Kidney (tissue), 22 donors: ENCODE measurements around the gene SUPT6H. TPM values are rescaled to one million over a fixed set of nuclear protein-coding genes. Genes with fewer than 3 reads are reported as not detected.
A peak's percentile ranks its signal among the peaks of the same experiment; 100 is the strongest.

Experiments
- DNase-seq, 5 donors: peaks; one replicate each; pipeline ENCODE4 v3.0.0-alpha.2; 2013 to 2020
- FAIRE-seq: peaks from 2 replicates; lab custom pipeline; 2012; peaks lifted over from hg19 to GRCh38; lab: Jason Lieb, UNC
- H3K27ac ChIP-seq, 2 donors: one replicate each; pipeline ENCODE4 v1.7.0; 2013; ENCODE audit warnings: low read depth in 2 of 2, low read length in 2 of 2, inconsistent platforms in 1 of 2
- H3K27me3 ChIP-seq: one replicate; pipeline ENCODE4 v1.7.1; 2013; ENCODE audit warnings: low read length, inconsistent platforms; ENCODE audit not compliant: control insufficient read depth, insufficient read depth
- H3K36me3 ChIP-seq, 3 donors: one replicate each; pipeline versions ENCODE4 v1.7.0 to v1.7.1; 2013; ENCODE audit warnings: low read length in 3 of 3, control low read depth in 1 of 3, inconsistent platforms in 1 of 3; ENCODE audit not compliant: insufficient read depth in 3 of 3, control insufficient read depth in 2 of 3
- H3K4me1 ChIP-seq, 3 donors: one replicate each; pipeline versions ENCODE4 v1.7.0 to v1.7.1; 2013; ENCODE audit warnings: low read length in 3 of 3, inconsistent platforms in 1 of 3, low read depth in 1 of 3; ENCODE audit not compliant: control insufficient read depth in 2 of 3, insufficient read depth in 2 of 3
- H3K4me3 ChIP-seq, 3 donors: one replicate each; pipeline versions ENCODE4 v1.7.0 to v1.8.1; 2013; ENCODE audit warnings: low read length in 3 of 3, control low read depth in 1 of 3, inconsistent platforms in 1 of 3
- H3K9ac ChIP-seq, 3 donors: one replicate each; pipeline versions ENCODE4 v1.7.0 to v1.7.1; 2013; ENCODE audit warnings: low read length in 3 of 3, control low read depth in 1 of 3, inconsistent platforms in 1 of 3
- H3K9me3 ChIP-seq, 3 donors: one replicate each; pipeline versions ENCODE4 v1.7.0 to v1.7.1; 2013; ENCODE audit warnings: low read length in 3 of 3, control low read depth in 1 of 3, inconsistent platforms in 1 of 3; ENCODE audit not compliant: control insufficient read depth in 2 of 3, insufficient read depth in 1 of 3
- intact Hi-C: fragments of 100-400 bp; cut with DNase I; formaldehyde crosslinking; loops from one replicate; pipeline ENCODE4 v1.11.1; 2022
- long read RNA-seq, 10 donors: library from polyadenylated mRNA in 1 of 10; unstranded in 1 of 10; transcript quantifications; one replicate each; pipeline ENCODE4 v2.0.0 and lab custom pipeline, GENCODE V29; 2021 to 2026
- polyA plus RNA-seq: library from polyadenylated mRNA; stranded (reverse); fragments of 350-450 nt; fragmentation: Illumina TruSeq; extraction: RNeasy Lipid Tissue Mini Kit (QIAGEN cat#74804); gene quantifications from one replicate; pipeline ENCODE4 v1.2.3, GENCODE V29; 2014; ENCODE audit warnings: low read depth, low replicate concordance; ENCODE audit not compliant: insufficient read depth
- total RNA-seq: library from RNA; stranded (reverse); fragmentation: NEBNext Ultra II Directional; extraction: Animal tissue kit (Norgen Biotek cat#: 25700); gene quantifications from one replicate; pipeline ENCODE4 v1.2.1, GENCODE V29; 2021
- TF ChIP-seq, protein P1 (sequence below): IDR thresholded peaks from 3 replicates; pipeline ENCODE4 v1.5.1; 2012; ENCODE audit warnings: mild to moderate bottlenecking, moderate library complexity, borderline replicate concordance; ENCODE audit not compliant: insufficient read depth; ENCODE audit errors: extremely low read depth
- donor health status: control.
- donor health status: control.
- donor health status: control.
- donor health status: control.
- donor health status: control.
- donor health status: DM: yes; HTN: yes; CAD: no.
- donor health status: Normal renal cell carcinoma (clear cell type).

The SUPT6H gene
- total RNA-seq (61.5 TPM), polyA plus RNA-seq (21.4 TPM)
- long read RNA-seq, donor 1, partial matches to known transcripts, result 5 of 5 reads
- long read RNA-seq, donor 1, other reads (novel, unspliced or antisense), result 0 of 5 reads
- long read RNA-seq, donor 2, result 0 reads
- long read RNA-seq, donor 3, partial matches to known transcripts, result 6 of 6 reads
- long read RNA-seq, donor 3, other reads (novel, unspliced or antisense), result 0 of 6 reads
- long read RNA-seq, donor 4, full-length matches to known transcripts, result 3 of 76 reads
- long read RNA-seq, donor 4, partial matches to known transcripts, result 5 of 76 reads
- long read RNA-seq, donor 4, other reads (novel, unspliced or antisense), result 68 of 76 reads
- long read RNA-seq, donor 5, result 0 reads
- long read RNA-seq, donor 6, partial matches to known transcripts, result 8 of 8 reads
- long read RNA-seq, donor 6, other reads (novel, unspliced or antisense), result 0 of 8 reads
- long read RNA-seq, donor 7, full-length matches to known transcripts, result 5 of 31 reads
- long read RNA-seq, donor 7, partial matches to known transcripts, result 21 of 31 reads
- long read RNA-seq, donor 7, other reads (novel, unspliced or antisense), result 5 of 31 reads
- long read RNA-seq, donor 8, partial matches to known transcripts, result 12 of 13 reads
- long read RNA-seq, donor 8, other reads (novel, unspliced or antisense), result 0 of 13 reads
- long read RNA-seq, donor 9, result 0 reads
- long read RNA-seq, donor 10, partial matches to known transcripts, result 19 of 20 reads
- long read RNA-seq, donor 10, other reads (novel, unspliced or antisense), result 0 of 20 reads

- DNase-seq (peak; percentile 94 to 97 (median 95)), FAIRE-seq (no peak)
- Histone ChIP-seq H3K9me3 (no peaks in the 10 kb centered on the region), H3K27ac (peak within 1 kb of the TSS; percentile 98 to 99), H3K27me3 (no peaks in the 10 kb centered on the region), H3K4me1 (peaks cover 5 to 16% (median 12%) of the 10 kb centered on the region in 3 donors), H3K4me3 (peak within 1 kb of the TSS; percentile 77 to 99 (median 95)), H3K9ac (peak within 1 kb of the TSS; percentile 90 to 98 (median 98)), H3K36me3 (peaks cover 2 to 14% (median 4%) of the 10 kb centered on the region in 3 donors)
- TF ChIP-seq, protein P1, sequence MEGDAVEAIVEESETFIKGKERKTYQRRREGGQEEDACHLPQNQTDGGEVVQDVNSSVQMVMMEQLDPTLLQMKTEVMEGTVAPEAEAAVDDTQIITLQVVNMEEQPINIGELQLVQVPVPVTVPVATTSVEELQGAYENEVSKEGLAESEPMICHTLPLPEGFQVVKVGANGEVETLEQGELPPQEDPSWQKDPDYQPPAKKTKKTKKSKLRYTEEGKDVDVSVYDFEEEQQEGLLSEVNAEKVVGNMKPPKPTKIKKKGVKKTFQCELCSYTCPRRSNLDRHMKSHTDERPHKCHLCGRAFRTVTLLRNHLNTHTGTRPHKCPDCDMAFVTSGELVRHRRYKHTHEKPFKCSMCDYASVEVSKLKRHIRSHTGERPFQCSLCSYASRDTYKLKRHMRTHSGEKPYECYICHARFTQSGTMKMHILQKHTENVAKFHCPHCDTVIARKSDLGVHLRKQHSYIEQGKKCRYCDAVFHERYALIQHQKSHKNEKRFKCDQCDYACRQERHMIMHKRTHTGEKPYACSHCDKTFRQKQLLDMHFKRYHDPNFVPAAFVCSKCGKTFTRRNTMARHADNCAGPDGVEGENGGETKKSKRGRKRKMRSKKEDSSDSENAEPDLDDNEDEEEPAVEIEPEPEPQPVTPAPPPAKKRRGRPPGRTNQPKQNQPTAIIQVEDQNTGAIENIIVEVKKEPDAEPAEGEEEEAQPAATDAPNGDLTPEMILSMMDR, result peak; percentile 4
- intact Hi-C loops, result no loop called here
These were observed at the start of gene SUPT6H, which contains the start of gene SDF2 for GRCh38 chr17:28661635-28662526. Gene SUPT6H, plus strand, starts transcription at chr17:28662205. Its CDS starts 11,197 bp downstream, at chr17:28673402. Gene SDF2, minus strand, starts transcription at chr17:28661906. Its CDS starts 30 bp downstream, at chr17:28661876.

DNA sequence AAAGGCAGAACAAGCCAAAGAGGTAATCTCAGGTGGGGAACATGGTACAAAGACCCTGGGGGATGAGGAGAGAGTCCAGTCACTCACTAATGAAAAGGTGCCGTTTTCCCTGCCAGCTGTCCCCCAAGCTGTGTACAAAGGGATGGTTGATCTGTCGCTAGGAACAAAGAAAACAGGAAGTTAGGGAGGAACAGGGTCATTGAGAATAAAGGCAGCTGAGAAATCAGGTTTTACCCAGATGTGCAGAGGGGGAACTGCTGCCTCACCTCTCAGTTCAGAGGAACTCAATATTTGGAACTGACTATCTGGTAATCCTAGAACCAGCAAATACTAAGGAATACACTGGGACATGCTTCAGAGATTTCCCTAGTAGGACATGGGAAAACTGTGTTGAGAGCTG is 49.5 kb upstream of the SUPT6H start:
- peaks cover 8 to 28% (median 27%) of the 10 kb centered on the region in 3 donors for H3K36me3 ChIP-seq
- no peak overlapping the region for H3K27ac ChIP-seq
- no peak overlapping the region for H3K9ac ChIP-seq
- H3K27me3 ChIP-seq, result no peaks in the 10 kb centered on the region
- TF ChIP-seq, protein P1, result no peak
- no peaks in the 10 kb centered on the region for H3K4me1 ChIP-seq
- FAIRE-seq (no peak), DNase-seq (peak in 1 of 5 donors; percentile 9)
- no peak overlapping the region for H3K4me3 ChIP-seq
- intact Hi-C loops, result loop anchor here (10.0 kb wide), 1 partner anchor 118 kb away; no protein-coding TSS in a partner anchor
- H3K9me3 ChIP-seq, result no peaks in the 10 kb centered on the region
